ENCODE results near the gene TSPAN18.

Gene TSPAN18

GRCh38 chr11:44858796-44859527, 132.2 kb downstream of the TSPAN18 start:
- TF ChIP-seq, protein P1, sequence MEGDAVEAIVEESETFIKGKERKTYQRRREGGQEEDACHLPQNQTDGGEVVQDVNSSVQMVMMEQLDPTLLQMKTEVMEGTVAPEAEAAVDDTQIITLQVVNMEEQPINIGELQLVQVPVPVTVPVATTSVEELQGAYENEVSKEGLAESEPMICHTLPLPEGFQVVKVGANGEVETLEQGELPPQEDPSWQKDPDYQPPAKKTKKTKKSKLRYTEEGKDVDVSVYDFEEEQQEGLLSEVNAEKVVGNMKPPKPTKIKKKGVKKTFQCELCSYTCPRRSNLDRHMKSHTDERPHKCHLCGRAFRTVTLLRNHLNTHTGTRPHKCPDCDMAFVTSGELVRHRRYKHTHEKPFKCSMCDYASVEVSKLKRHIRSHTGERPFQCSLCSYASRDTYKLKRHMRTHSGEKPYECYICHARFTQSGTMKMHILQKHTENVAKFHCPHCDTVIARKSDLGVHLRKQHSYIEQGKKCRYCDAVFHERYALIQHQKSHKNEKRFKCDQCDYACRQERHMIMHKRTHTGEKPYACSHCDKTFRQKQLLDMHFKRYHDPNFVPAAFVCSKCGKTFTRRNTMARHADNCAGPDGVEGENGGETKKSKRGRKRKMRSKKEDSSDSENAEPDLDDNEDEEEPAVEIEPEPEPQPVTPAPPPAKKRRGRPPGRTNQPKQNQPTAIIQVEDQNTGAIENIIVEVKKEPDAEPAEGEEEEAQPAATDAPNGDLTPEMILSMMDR (IDR thresholded peaks at IDR 0.05; ENCODE audit: low read depth, low read length), result no peak
- in situ Hi-C loops (cut with HindIII; ENCODE audit: low sequenced_read_pairs), result no loop called here
- DNase-seq (ENCODE audit: low read depth, low spot score), result no peak

GRCh38 chr11:44859528-44859925, 132.8 kb downstream of the TSPAN18 start:
- TF ChIP-seq, protein P1 (IDR thresholded peaks at IDR 0.05; ENCODE audit: low read depth, low read length), result no peak
- in situ Hi-C loops (cut with HindIII; ENCODE audit: low sequenced_read_pairs), result no loop called here
- no peak overlapping the region for H3K4me3 ChIP-seq (ENCODE audit: low read depth, low read length)
- no peak for DNase-seq (ENCODE audit: low read depth, low spot score)

More at GRCh38 chr11:44858796-44859527, 132.2 kb downstream of the TSPAN18 start:
- H3K4me3 ChIP-seq (ENCODE audit: low read depth, low read length), result no peak overlapping the region

DNA sequence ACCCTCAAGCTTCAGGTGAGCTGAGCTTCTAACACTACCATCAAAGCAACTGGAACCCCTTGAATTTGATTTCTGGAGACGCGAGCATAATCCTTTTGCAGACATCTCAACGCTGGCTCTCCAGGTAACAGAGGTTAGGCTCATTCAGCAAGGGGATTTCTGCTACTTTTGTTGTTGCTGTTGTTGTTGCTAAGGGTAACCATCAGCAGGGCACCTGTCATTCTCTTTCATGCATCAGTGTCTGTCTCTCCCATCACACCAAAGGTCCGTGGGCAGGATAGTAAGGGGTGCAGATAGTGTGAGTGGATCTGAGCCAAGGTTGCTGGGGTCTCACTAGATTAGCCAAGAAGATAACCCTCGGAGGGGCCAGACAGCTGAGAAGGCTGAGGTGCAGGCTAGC, 133.6 kb downstream of the TSPAN18 start:
- TF ChIP-seq, protein P1 (IDR thresholded peaks at IDR 0.05; ENCODE audit: low read depth, low read length), result no peak
- H3K4me3 ChIP-seq (ENCODE audit: low read depth, low read length), result no peak overlapping the region
- DNase-seq (ENCODE audit: low read depth, low spot score), result no peak
- in situ Hi-C loops (cut with HindIII; ENCODE audit: low sequenced_read_pairs), result no loop called here

GRCh38 chr11:44861849-44862557, 135.2 kb downstream of the TSPAN18 start:
- H3K4me3 ChIP-seq (ENCODE audit: low read depth, low read length), result no peak overlapping the region
- DNase-seq (ENCODE audit: low read depth, low spot score), result peak; percentile 99

DNA sequence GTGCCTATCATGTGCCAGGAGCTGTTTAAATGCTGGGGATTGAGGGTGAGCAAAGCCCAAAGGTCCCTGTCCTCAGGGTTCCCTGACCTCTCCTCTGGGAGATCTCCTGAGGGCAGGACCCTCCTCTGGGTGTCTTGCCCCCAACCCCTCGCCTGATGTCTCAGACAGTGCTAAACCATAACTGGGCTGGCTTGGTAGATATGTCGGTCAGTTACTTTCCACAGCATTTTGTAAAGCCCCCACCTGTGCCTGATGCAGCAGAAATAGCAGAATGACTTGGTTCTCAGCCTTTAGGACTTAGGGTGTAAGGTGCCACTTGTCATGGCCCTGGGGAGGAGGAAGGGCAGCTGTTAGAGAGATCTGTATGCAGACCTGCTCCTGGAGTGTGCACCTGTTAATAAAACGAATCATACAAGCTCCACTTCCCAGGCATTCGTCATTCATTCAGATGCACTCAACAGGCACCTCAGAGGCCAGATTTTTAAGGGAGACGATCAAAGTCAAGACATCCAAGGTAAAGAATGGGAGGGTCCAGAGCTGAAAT, 135.9 kb downstream of the TSPAN18 start:
- TF ChIP-seq, protein P1 (IDR thresholded peaks at IDR 0.05; ENCODE audit: low read depth, low read length), result no peak
- H3K4me3 ChIP-seq (ENCODE audit: low read depth, low read length), result no peak overlapping the region
- peak; percentile 8 for DNase-seq (ENCODE audit: low read depth, low spot score)
- in situ Hi-C loops (cut with HindIII; ENCODE audit: low sequenced_read_pairs), result no loop called here

More at GRCh38 chr11:44861849-44862557, 135.2 kb downstream of the TSPAN18 start:
- in situ Hi-C loops (cut with HindIII; ENCODE audit: low sequenced_read_pairs), result no loop called here
- TF ChIP-seq, protein P1 (IDR thresholded peaks at IDR 0.05; ENCODE audit: low read depth, low read length), result no peak

DNA sequence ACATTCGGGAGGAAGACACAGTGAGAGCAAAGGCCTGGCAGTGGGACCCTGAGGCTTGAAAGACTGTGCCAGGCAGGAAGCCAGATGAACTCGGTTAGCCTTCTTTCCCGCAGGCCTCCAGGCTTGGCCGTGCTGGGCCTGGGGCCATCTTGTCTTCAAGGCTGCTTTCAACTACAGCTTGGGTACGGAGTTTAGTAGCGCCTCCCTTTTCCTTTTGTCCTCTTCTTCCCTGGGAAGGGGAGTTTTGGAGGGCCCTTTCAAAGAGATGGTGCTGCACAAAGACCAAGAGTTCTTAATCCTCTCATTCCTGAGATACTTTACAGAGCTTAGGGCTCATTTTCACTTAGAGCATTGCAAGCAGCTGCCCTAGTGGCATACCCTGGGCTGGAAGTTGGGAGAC, 136.5 kb downstream of the TSPAN18 start:
- DNase-seq (ENCODE audit: low read depth, low spot score), result peak; percentile 12
- TF ChIP-seq, protein P1 (IDR thresholded peaks at IDR 0.05; ENCODE audit: low read depth, low read length), result no peak
- in situ Hi-C loops (cut with HindIII; ENCODE audit: low sequenced_read_pairs), result no loop called here
- H3K4me3 ChIP-seq (ENCODE audit: low read depth, low read length), result no peak overlapping the region
